Measurements from ENCODE around the gene LMO2. TPM values are rescaled to one million over a fixed set of nuclear protein-coding genes. Genes with fewer than 3 reads are reported as not detected.

Gene LMO2
- total and polyA plus RNA-seq, 2 of the 13 experiments (the other 11 are each of a cell fraction or from before 2014, with no cell fraction given) = not detected

GRCh38 chr11:33866936-33867335 is 24.9 kb downstream of the LMO2 start:
- in situ Hi-C loops (cut with HindIII; ENCODE audit: extremely low pct_ligation_motif_present, low pct_unique_long_range_greater_than_20kb) = loop anchor here (25.0 kb wide), 1 partner anchor 495 kb away; the partner anchor contains the start of gene ABTB2
- H4K20me1 ChIP-seq (ENCODE audit: insufficient read depth, low read length) = no peaks in the 10 kb centered on the region
- H3K27me3 ChIP-seq (ENCODE audit: control insufficient read depth in 1 of 2, insufficient read depth in 2 of 2, low read length in 2 of 2) = peaks cover 12 to 77% of the 10 kb centered on the region in 2 experiments
- TF ChIP-seq ZNF407 (CRISPR knock-in tag; IDR thresholded peaks at IDR 0.05; ENCODE audit: not compliant biosample characterization) (no peak), ZNF639 (CRISPR knock-in tag; conservative IDR thresholded peaks at IDR 0.05) (no peak), SNAPC5 (CRISPR knock-in tag; IDR thresholded peaks at IDR 0.05; ENCODE audit: borderline replicate concordance) (no peak), ZNF224 (CRISPR knock-in tag; IDR thresholded peaks at IDR 0.05) (no peak), ZFP36L1 (CRISPR knock-in tag; IDR thresholded peaks at IDR 0.05) (no peak), ZNF503 (CRISPR knock-in tag; IDR thresholded peaks at IDR 0.05) (no peak), RFX5 (IDR thresholded peaks at IDR 0.05; ENCODE audit: low read depth, low read length) (no peak), NR2F2 (IDR thresholded peaks at IDR 0.05; ENCODE audit: borderline replicate concordance, low read depth) (no peak), ZBTB3 (CRISPR knock-in tag; IDR thresholded peaks at IDR 0.05; ENCODE audit: borderline replicate concordance, low read depth) (no peak), ZBTB43 (CRISPR knock-in tag; conservative IDR thresholded peaks at IDR 0.05) (no peak)
- BruUV-seq (replicated peaks) = no TSS peak
- no peak overlapping the region for H3K4me3 ChIP-seq (replicated peaks in 1 of 3; ENCODE audit: insufficient read depth in 1 of 3, low read depth in 2 of 3, low read length in 3 of 3)
- POLR2A ChIA-PET = no interaction called here
- no peak for FAIRE-seq
- H3K36me3 ChIP-seq (replicated peaks in 1 of 2; ENCODE audit: control insufficient read depth in 1 of 2, insufficient read depth in 2 of 2, low read length in 2 of 2) = no peaks in the 10 kb centered on the region
- DNase-seq (ENCODE audit: low spot score) = no peak
- WGBS (ENCODE audit: low lambda C conversion rate) = 29% methylated on average over 2 of the region's 2 CpGs
- 0 out of 2 replicates have a peak, but pooled peaks cover 9% of the 10 kb centered on the region for H3K4me1 ChIP-seq (ENCODE audit: insufficient read depth, low read length)
- no peaks in the 10 kb centered on the region for H3K79me2 ChIP-seq (ENCODE audit: insufficient read depth, low read length)
- intact Hi-C loops (cut with micrococcal nuclease; ENCODE audit: unreplicated experiment) = no loop called here
- no peak overlapping the region for H2AFZ ChIP-seq (ENCODE audit: low read length)
- H3K9me3 ChIP-seq (ENCODE audit: low read length) = no peaks in the 10 kb centered on the region
- CTCF ChIA-PET (ENCODE audit: low intra/inter-chr PET ratio, low total read pairs) = no interaction called here
- H3K27ac ChIP-seq (ENCODE audit: extremely low read length, insufficient read depth, low read length) = no peak overlapping the region
- no peak for ATAC-seq
- no peak overlapping the region for H3K4me2 ChIP-seq (ENCODE audit: low read depth, low read length)
- H3K9ac ChIP-seq (ENCODE audit: insufficient read depth, low read depth, low read length) = no peak overlapping the region
